Thyroid gland (tissue), 4 donors: ENCODE results near the gene STUB1.

Experiments
- CTCF ChIP-seq, 6 experiments: fragments of 200-600 bp in 3 of 6; fragments of 450-650 bp in 3 of 6; sonication (generic) in 3 of 6; IDR thresholded peaks; one replicate each; pipeline ENCODE4 v1.5.1; 2016 to 2019; ENCODE audit warnings: antibody characterized with exemption in 6 of 6, mild to moderate bottlenecking in 2 of 6, inconsistent platforms in 1 of 6, moderate library complexity in 1 of 6
- POLR2A ChIP-seq, 2 donors: fragments of 450-650 bp; IDR thresholded peaks; one replicate each; pipeline ENCODE4 v1.6.1; 2017; ENCODE audit warnings: antibody characterized with exemption in 2 of 2, mild to moderate bottlenecking in 2 of 2, moderate library complexity in 1 of 2

GRCh38 chr16:632486-633335, 47.5 kb upstream of the STUB1 start:
- TF ChIP-seq POLR2A (IDR thresholded peaks at IDR 0.05) (no peak), CTCF (IDR thresholded peaks at IDR 0.05) (no peak)
